H4 (cell line): ENCODE measurements around the gene PDZD2. TPM values are rescaled to one million over a fixed set of nuclear protein-coding genes. Genes with fewer than 3 reads are reported as not detected.
"Not testable (repeated sequence)": the region's sequence is repeated elsewhere in the genome, so short reads cannot be mapped to it uniquely, and the experiment has no call there.

Experiments used
- DNase-seq: peaks from one replicate; pipeline ENCODE4 v3.0.0-alpha.2; 2015; ENCODE audit warnings: low spot score
- total RNA-seq: library from RNA; depleted of rRNA; stranded (reverse); fragments of >200 nt; shearing (Covaris generic); gene quantifications from 2 replicates; pipeline ENCODE4 v1.2.3, GENCODE V29; 2014

The PDZD2 gene
- total RNA-seq, 1 experiment from 2014 or later, result 1.2 TPM

- DNase-seq, result no peak
Measured at GRCh38 chr5:31972558-31972957, 333.6 kb downstream of the PDZD2 start.

DNA sequence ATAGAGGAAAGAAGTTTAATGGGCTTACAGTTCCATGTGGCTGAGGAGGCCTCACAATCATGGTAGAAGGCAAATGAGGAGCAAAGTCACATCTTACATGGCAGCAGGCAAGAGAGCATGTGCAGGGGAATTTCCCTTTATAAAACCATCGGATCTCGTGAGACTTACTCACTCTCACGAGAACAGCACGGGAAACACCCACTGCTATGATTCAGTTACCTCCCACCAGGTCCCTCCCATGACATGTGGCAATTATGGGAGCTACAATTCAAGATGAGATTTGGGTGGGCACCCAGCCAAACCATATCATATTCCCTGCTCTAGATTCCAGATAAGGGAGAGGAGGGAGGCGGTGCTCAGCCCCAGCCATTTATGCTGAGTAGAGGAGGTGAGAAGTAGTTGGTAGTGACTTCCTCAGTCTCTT lies 336.3 kb downstream of the PDZD2 start:
- not testable (repeated sequence) for DNase-seq

- DNase-seq, result no peak
Measured at GRCh38 chr5:31976169-31976568, 337.2 kb downstream of the PDZD2 start.

- DNase-seq, result no peak
Measured at GRCh38 chr5:31981361-31981945, 342.5 kb downstream of the PDZD2 start.

DNA sequence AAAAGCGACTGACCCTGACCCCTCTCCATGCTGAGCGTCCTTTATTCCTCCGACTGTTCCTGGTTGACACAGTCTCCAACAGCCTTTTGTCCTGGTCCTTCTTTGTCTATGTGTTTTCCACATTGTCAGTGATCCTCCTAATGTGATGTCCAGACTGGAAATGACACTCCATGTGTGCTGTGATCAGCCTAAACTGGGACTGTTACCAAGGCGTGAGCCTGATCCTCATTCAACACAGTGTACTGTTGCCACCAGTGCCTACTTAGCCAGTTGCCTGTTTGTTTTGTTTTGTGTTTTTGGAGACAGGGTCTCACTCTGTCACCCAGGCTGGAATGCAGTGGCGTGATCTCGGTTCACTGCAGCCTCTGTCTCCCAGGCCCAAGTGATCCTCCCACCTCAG lies 343.1 kb downstream of the PDZD2 start:
- no peak for DNase-seq

GRCh38 chr5:31982621-31983020 lies 343.7 kb downstream of the PDZD2 start:
- no peak for DNase-seq

DNA sequence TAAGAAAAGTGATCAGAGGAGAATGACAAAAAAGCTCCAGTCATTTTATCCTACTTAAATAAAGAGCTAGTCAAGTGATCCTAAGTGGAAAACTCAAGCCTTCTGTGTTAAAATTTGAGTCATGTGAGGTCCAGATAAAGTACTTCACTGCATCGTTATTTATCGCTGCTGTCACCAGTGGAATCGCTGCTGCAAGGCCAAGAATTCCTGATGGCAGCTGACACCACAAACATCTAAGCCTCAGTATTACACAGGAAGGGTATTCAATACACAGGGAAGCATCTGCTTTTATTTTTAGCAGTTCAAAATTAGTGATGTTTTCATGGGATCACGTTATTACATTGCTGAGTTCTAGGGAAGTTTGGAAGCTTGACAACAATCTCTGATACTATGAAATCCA lies 344.9 kb downstream of the PDZD2 start:
- no peak for DNase-seq

DNA sequence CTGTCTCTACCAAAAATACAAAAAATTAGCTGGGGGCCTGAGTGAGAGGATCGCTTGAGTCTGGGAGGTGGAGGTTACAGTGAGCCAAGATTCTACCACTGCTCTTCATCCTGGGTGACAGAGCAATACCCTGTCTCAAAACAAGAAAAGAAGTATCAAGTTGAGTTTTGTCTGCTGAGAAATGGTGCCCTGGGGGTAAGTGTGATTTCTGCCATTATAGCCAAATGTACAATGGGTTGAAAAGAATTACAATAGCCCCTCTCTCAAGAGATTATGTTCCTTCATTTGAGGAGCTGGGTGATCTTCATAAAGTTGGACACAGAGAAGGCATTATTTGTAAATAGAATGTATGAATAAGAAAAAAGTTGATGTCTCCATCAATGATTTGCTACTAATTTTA lies 345.8 kb downstream of the PDZD2 start:
- DNase-seq, result no peak

DNA sequence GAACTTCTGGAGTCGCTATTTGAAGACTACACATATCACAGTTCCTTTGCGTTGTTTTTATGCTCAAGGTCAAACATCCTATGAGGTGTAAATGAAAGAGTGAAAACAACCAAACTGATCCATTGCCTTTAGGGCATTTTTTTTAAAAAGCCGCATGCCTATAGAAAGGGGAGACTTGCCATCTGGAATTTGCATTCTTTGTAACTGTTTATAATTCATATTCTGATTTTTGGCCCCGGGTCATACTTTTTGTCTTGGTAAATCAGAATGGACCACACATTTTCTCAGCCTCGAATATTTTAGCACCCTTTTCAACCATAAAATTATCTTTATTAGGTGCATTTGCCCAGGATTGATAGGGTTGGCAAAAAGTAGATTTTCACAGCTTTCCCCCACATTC lies 347.2 kb downstream of the PDZD2 start:
- no peak for DNase-seq

DNA sequence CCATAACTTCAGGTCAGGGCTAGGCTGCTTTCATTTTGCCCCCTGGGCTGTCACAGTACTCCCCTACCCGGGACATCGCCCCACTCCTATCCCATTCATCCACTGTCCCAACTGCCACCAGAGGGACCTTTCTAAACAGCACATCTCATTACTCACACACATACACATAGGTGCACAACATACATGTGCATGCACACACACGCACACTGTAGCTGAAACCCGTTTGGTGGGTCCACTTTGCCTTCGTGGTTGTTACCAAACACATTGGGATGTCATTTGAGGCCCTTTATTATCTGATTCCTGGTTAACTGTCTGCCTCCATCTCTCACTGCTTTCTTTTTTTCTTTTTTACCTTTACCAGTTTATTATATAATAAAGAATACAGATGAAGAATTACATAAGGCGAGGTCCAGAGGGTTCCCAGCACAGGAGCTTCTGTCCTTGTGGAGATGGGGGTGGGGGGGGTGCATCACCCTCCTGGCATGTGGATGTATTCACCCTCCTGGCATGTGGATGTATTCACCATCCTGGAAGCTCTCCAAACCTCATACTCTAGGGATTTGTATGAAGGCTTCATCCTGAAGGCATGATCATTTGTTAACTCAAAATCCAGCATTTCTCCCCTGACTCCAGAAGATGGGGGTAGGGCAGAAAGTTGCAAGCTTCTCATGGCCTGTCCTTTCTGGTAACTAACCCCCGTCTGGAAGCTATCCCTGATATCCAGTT lies 349.2 kb downstream of the PDZD2 start:
- DNase-seq, result peak; percentile 83

- DNase-seq, result no peak
Measured at GRCh38 chr5:31990081-31990650, 351.2 kb downstream of the PDZD2 start.

GRCh38 chr5:31990701-31991110 lies 351.8 kb downstream of the PDZD2 start:
- no peak for DNase-seq

DNA sequence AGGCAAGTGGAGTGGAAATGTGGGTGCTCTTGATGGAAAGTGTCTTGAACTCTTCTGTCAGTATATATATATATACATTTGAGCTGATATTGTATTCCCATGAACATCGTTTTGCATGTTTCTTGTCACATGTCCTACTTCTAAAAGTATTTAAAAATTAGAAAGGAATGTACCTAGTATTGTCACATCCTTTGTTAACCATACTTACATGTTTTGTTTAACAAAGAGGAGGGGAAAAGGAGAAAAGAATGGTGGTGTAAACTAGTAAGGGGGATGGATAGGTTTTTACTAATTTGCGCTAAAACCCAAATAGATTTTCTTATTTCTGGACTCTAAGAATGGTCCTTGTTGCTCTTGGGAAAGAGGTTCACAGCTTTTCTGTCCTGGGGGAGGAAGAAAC lies 353.4 kb downstream of the PDZD2 start:
- DNase-seq, result no peak

GRCh38 chr5:31993165-31993961 lies 354.4 kb downstream of the PDZD2 start:
- DNase-seq, result no peak

GRCh38 chr5:31995006-31995405 lies 356.1 kb downstream of the PDZD2 start:
- DNase-seq, result no peak

DNA sequence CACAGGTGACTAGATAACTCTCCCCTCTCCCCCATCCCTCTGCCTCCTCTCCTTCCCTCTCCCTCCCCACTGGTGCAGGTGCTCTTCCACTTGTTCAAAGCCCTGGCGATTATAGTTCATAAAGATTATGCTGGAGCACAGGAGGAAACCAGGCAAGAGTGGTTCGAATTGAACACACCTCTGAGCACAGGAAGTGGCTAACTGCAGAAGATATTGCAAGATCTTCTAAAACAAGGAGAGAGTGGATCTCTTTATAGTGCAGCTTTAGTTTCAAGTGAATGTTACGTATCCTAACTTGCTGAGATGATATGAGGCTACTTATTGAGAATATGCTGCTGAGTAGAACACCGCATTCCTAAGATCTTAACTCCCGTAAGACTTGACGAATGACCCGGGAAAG lies 356.8 kb downstream of the PDZD2 start:
- DNase-seq, result no peak

GRCh38 chr5:31996909-31997308 lies 358.0 kb downstream of the PDZD2 start:
- DNase-seq, result no peak

DNA sequence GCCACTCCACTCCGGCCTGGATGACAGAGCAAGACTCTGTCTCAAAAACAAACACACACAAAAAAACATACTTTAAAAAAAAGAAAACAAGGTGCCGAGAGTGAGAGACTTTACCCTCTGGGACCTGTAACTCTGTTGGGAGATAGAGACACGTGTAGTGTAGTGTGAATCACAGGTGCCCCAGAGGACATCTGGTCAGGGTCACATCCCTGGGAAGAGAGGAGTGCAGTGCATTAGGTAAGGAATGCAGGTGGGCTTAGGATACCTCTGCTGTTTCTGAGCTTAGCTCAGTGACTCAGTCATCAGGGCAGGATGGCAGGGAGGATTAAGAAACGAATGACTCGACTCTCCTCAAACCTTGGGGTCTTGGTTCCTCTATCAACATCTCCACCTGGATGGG lies 360.5 kb downstream of the PDZD2 start:
- DNase-seq, result no peak

- DNase-seq, result no peak
Measured at GRCh38 chr5:32000731-32001130, 361.8 kb downstream of the PDZD2 start.

DNA sequence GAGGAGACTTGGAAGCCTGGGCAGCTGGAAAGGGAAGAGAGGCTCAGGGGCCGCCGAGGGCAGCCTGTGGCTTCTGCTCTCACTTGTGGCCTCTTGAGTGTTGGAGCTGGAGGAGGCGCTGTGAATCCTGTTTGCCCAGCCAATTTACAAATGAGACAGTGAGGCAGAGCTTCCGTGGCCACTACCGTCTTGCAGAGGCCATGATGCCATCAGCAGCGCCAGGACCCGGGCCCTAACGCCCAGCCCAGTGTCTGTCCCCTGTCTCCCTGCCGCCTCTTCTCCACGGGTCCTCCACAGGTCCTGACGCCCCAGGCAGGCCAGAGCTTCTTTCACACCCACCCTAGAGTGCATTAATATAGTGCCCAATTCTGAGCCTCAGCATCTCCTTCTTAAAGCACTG lies 362.4 kb downstream of the PDZD2 start:
- no peak for DNase-seq

GRCh38 chr5:32001707-32002106 lies 362.8 kb downstream of the PDZD2 start:
- DNase-seq, result no peak

DNA sequence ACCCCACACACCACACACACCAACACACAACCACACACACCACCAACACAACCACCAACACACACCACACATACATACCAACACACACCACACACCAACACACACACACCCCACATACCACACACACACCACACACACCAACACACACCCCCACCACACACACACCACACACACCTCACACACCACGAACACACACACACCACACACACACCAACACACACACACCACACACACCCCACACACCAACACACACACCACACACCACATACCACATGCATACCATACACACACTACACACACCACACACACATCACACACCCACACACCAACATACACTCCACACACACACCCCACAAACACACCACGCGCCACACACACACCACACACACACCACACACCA lies 363.8 kb downstream of the PDZD2 start:
- DNase-seq, result no peak

DNA sequence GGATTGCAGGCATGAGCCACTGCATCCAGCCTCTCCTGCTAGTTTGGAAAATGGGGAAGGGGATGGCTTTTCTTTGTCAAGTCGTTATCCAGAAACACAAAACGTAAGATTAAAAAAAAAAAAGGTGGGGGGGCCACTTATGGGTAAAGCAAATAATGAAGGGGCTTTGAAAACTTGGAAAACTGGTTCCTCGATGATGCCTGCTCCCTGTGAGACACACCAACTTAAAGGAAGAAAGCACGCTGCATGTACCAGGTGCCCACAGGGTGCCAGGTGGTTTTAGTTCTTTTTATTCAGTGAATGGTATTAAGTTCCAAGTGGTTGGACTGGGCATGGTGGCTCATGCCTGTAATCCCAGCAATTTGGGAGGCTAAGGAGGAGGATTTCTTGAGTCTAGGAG lies 365.1 kb downstream of the PDZD2 start:
- no peak for DNase-seq
